ENCODE measurements around the gene RGL2.

The RGL2 gene

GRCh38 chr6:33292996-33293682, 5.6 kb downstream of the RGL2 start:
- TF ChIP-seq CTCF (IDR thresholded peaks at IDR 0.05; ENCODE audit: low read length, missing control alignments), result no peak

GRCh38 chr6:33290459-33290858, 8.3 kb downstream of the RGL2 start:
- peak overlapping the region; percentile 80 for H3K4me3 ChIP-seq (replicated peaks; ENCODE audit: low read depth, low read length)
- TF ChIP-seq CTCF (IDR thresholded peaks at IDR 0.05; ENCODE audit: low read length, missing control alignments), result no peak
- no peak for DNase-seq (ENCODE audit: low read depth)

More at GRCh38 chr6:33292996-33293682, 5.6 kb downstream of the RGL2 start:
- no peak overlapping the region for H3K4me3 ChIP-seq (replicated peaks; ENCODE audit: low read depth, low read length)
- DNase-seq (ENCODE audit: low read depth), result no peak

- TF ChIP-seq CTCF (IDR thresholded peaks at IDR 0.05; ENCODE audit: low read length, missing control alignments), result no peak
- H3K4me3 ChIP-seq (replicated peaks; ENCODE audit: low read depth, low read length), result peak overlapping the region; percentile 80
- no peak for DNase-seq (ENCODE audit: low read depth)
These were observed 8.9 kb downstream of the RGL2 start for GRCh38 chr6:33289784-33290315.

- DNase-seq (ENCODE audit: low read depth), result peak; percentile 90
- peak within 1 kb of the TSS; percentile 80 for H3K4me3 ChIP-seq (replicated peaks; ENCODE audit: low read depth, low read length)
- TF ChIP-seq CTCF (IDR thresholded peaks at IDR 0.05; ENCODE audit: low read length, missing control alignments), result no peak
These were observed 9.6 kb downstream of the RGL2 start, which contains the start of the genes PFDN6 and WDR46 for GRCh38 chr6:33288921-33289783. Gene PFDN6 (plus strand): TSS chr6:33289601. CDS start chr6:33289857, 256 bp downstream. Gene WDR46 (minus strand): TSS chr6:33289239. CDS start chr6:33289170, 69 bp downstream.

GRCh38 chr6:33288141-33288920, 10.4 kb downstream of the RGL2 start:
- no peak for TF ChIP-seq CTCF (IDR thresholded peaks at IDR 0.05; ENCODE audit: low read length, missing control alignments)
- H3K4me3 ChIP-seq (replicated peaks; ENCODE audit: low read depth, low read length), result peak overlapping the region; percentile 80
- no peak for DNase-seq (ENCODE audit: low read depth)

All from fibroblast of pulmonary artery (primary cell).